Subcutaneous abdominal adipose tissue (tissue), 5 donors: ENCODE data around the gene TAC4.
A peak's percentile ranks its signal among the peaks of the same experiment; 100 is the strongest.

Experiments used
- H3K27ac ChIP-seq: one replicate; pipeline ENCODE4 v1.7.0; 2013; ENCODE audit warnings: low read depth, mild to moderate bottlenecking, inconsistent platforms, low read length, moderate library complexity
- H3K27me3 ChIP-seq, 5 donors: one replicate each; pipeline ENCODE4 v1.7.0; 2013; ENCODE audit warnings: low read length in 5 of 5, inconsistent platforms in 1 of 5; ENCODE audit not compliant: control insufficient read depth in 5 of 5, insufficient read depth in 4 of 5
- H3K36me3 ChIP-seq, 5 donors: one replicate each; pipeline ENCODE4 v1.7.0; 2013; ENCODE audit warnings: low read length in 5 of 5; ENCODE audit not compliant: control insufficient read depth in 5 of 5, insufficient read depth in 5 of 5
- H3K4me1 ChIP-seq, 5 donors: one replicate each; pipeline ENCODE4 v1.7.0; 2013; ENCODE audit warnings: low read length in 5 of 5, mild to moderate bottlenecking in 3 of 5, moderate library complexity in 1 of 5; ENCODE audit not compliant: control insufficient read depth in 5 of 5, insufficient read depth in 5 of 5
- H3K4me3 ChIP-seq, 5 donors: one replicate each; pipeline ENCODE4 v1.7.0; 2013; ENCODE audit warnings: low read length in 5 of 5, low read depth in 1 of 5
- H3K9ac ChIP-seq, 5 donors: one replicate each; pipeline ENCODE4 v1.7.0; 2013; ENCODE audit warnings: low read length in 5 of 5, mild to moderate bottlenecking in 4 of 5, moderate library complexity in 3 of 5
- H3K9me3 ChIP-seq, 5 donors: one replicate each; pipeline ENCODE4 v1.7.0; 2013; ENCODE audit warnings: low read length in 5 of 5; ENCODE audit not compliant: control insufficient read depth in 5 of 5
- donor health status: healthy.
- donor health status: healthy.
- donor health status: healthy.
- donor health status: healthy.
- donor health status: healthy.

Gene TAC4

GRCh38 chr17:49848019-49848473 lies at the start of gene TAC4:
TAC4 (minus strand) TSS chr17:49848069; CDS start chr17:49848017, 52 bp downstream.
- Histone ChIP-seq H3K9ac (no peak within 1 kb of the TSS), H3K4me1 (peaks cover 3 to 30% (median 24%) of the 10 kb centered on the region in 5 donors), H3K36me3 (peaks cover 0 to 10% (median 2%) of the 10 kb centered on the region in 5 donors), H3K4me3 (no peak within 1 kb of the TSS), H3K9me3 (no peaks in the 10 kb centered on the region), H3K27me3 (peaks cover 0 to 11% (median 4%) of the 10 kb centered on the region in 5 donors), H3K27ac (no peak within 1 kb of the TSS)

- no peak overlapping the region for H3K9ac ChIP-seq
- H3K4me3 ChIP-seq: no peak overlapping the region
- H3K9me3 ChIP-seq: no peaks in the 10 kb centered on the region
- H3K27ac ChIP-seq: no peak overlapping the region
- H3K27me3 ChIP-seq: peaks cover 0 to 25% (median 11%) of the 10 kb centered on the region in 5 donors
- no peaks in the 10 kb centered on the region for H3K36me3 ChIP-seq
- H3K4me1 ChIP-seq: peaks cover 0 to 7% (median 3%) of the 10 kb centered on the region in 5 donors
These were observed 49.0 kb upstream of the TAC4 start for GRCh38 chr17:49896860-49897259.

- H3K9ac ChIP-seq: no peak overlapping the region
- H3K9me3 ChIP-seq: no peaks in the 10 kb centered on the region
- no peak overlapping the region for H3K4me3 ChIP-seq
- H3K27ac ChIP-seq: no peak overlapping the region
- H3K4me1 ChIP-seq: peaks cover 0 to 8% (median 3%) of the 10 kb centered on the region in 5 donors
- no peaks in the 10 kb centered on the region for H3K36me3 ChIP-seq
- H3K27me3 ChIP-seq: peaks cover 0 to 20% (median 8%) of the 10 kb centered on the region in 5 donors
These were observed 48.4 kb upstream of the TAC4 start for GRCh38 chr17:49896222-49896621.

GRCh38 chr17:49895812-49896211 lies 47.9 kb upstream of the TAC4 start:
- Histone ChIP-seq H3K27me3 (peaks cover 0 to 17% (median 4%) of the 10 kb centered on the region in 5 donors), H3K4me3 (no peak overlapping the region), H3K36me3 (no peaks in the 10 kb centered on the region), H3K4me1 (peaks cover 0 to 12% (median 7%) of the 10 kb centered on the region in 5 donors), H3K27ac (no peak overlapping the region), H3K9ac (no peak overlapping the region), H3K9me3 (no peaks in the 10 kb centered on the region)

GRCh38 chr17:49894761-49895160 lies 46.9 kb upstream of the TAC4 start:
- Histone ChIP-seq H3K4me1 (peaks cover 2 to 23% (median 17%) of the 10 kb centered on the region in 5 donors), H3K27me3 (peaks cover 0 to 17% (median 2%) of the 10 kb centered on the region in 5 donors), H3K9ac (no peak overlapping the region), H3K36me3 (no peaks in the 10 kb centered on the region), H3K4me3 (no peak overlapping the region), H3K27ac (no peak overlapping the region), H3K9me3 (no peaks in the 10 kb centered on the region)

- Histone ChIP-seq H3K27me3 (peaks cover 0 to 8% (median 5%) of the 10 kb centered on the region in 5 donors), H3K9ac (no peak overlapping the region), H3K4me1 (peaks cover 2 to 23% (median 19%) of the 10 kb centered on the region in 5 donors), H3K4me3 (no peak overlapping the region), H3K27ac (no peak overlapping the region), H3K36me3 (no peaks in the 10 kb centered on the region), H3K9me3 (no peaks in the 10 kb centered on the region)
These were observed 44.0 kb upstream of the TAC4 start for GRCh38 chr17:49891694-49892389.

- Histone ChIP-seq H3K9ac (no peak overlapping the region), H3K27me3 (peaks cover 0 to 8% (median 4%) of the 10 kb centered on the region in 5 donors), H3K9me3 (no peaks in the 10 kb centered on the region), H3K27ac (no peak overlapping the region), H3K4me1 (peaks cover 2 to 23% (median 19%) of the 10 kb centered on the region in 5 donors), H3K4me3 (no peak overlapping the region), H3K36me3 (no peaks in the 10 kb centered on the region)
These were observed 43.4 kb upstream of the TAC4 start for GRCh38 chr17:49891271-49891670.

- peaks cover 4 to 23% (median 19%) of the 10 kb centered on the region in 5 donors for H3K4me1 ChIP-seq
- H3K36me3 ChIP-seq: no peaks in the 10 kb centered on the region
- no peak overlapping the region for H3K4me3 ChIP-seq
- H3K9me3 ChIP-seq: no peaks in the 10 kb centered on the region
- no peak overlapping the region for H3K27ac ChIP-seq
- H3K27me3 ChIP-seq: peaks cover 0 to 8% (median under 1%) of the 10 kb centered on the region in 5 donors
- H3K9ac ChIP-seq: peak overlapping the region in 1 of 5 donors; percentile 24
These were observed 43.0 kb upstream of the TAC4 start for GRCh38 chr17:49890852-49891251.

GRCh38 chr17:49890077-49890821 lies 42.4 kb upstream of the TAC4 start:
- no peak overlapping the region for H3K27ac ChIP-seq
- H3K9me3 ChIP-seq: no peaks in the 10 kb centered on the region
- no peaks in the 10 kb centered on the region for H3K36me3 ChIP-seq
- H3K4me1 ChIP-seq: peaks cover 4 to 23% (median 19%) of the 10 kb centered on the region in 5 donors
- H3K4me3 ChIP-seq: peak overlapping the region in 1 of 5 donors; percentile 17
- H3K9ac ChIP-seq: peak overlapping the region in 2 of 5 donors; percentile 24 to 48
- H3K27me3 ChIP-seq: peaks cover 0 to 8% (median 0%) of the 10 kb centered on the region in 5 donors

GRCh38 chr17:49889500-49889899 lies 41.6 kb upstream of the TAC4 start:
- Histone ChIP-seq H3K27me3 (peaks cover 0 to 8% (median 0%) of the 10 kb centered on the region in 5 donors), H3K4me1 (peaks cover 4 to 23% (median 19%) of the 10 kb centered on the region in 5 donors), H3K36me3 (no peaks in the 10 kb centered on the region), H3K27ac (no peak overlapping the region), H3K9ac (no peak overlapping the region), H3K4me3 (no peak overlapping the region), H3K9me3 (no peaks in the 10 kb centered on the region)
